GM19035 (cell line): ENCODE data around the gene CACNA2D1.
"Not testable (repeated sequence)": the region's sequence is repeated elsewhere in the genome, so short reads cannot be mapped to it uniquely, and the experiment has no call there.

Experiments used
- ATAC-seq: cut with Tn5 transposase; IDR thresholded peaks from one replicate; pipeline ENCODE4 v1.9.1; 2021; ENCODE audit not compliant: unreplicated experiment

CACNA2D1 gene

GRCh38 chr7:82173400-82174021, 270.1 kb downstream of the CACNA2D1 start:
- ATAC-seq: no peak

GRCh38 chr7:82172881-82173280, 270.7 kb downstream of the CACNA2D1 start:
- ATAC-seq: no peak

- no peak for ATAC-seq
Observed at GRCh38 chr7:82172017-82172416, 271.6 kb downstream of the CACNA2D1 start.

GRCh38 chr7:82167558-82168314, 275.8 kb downstream of the CACNA2D1 start:
- ATAC-seq: no peak

- ATAC-seq: no peak
Observed at GRCh38 chr7:82166260-82167015, 277.1 kb downstream of the CACNA2D1 start.

- ATAC-seq: no peak
Observed at GRCh38 chr7:82164813-82165212, 278.8 kb downstream of the CACNA2D1 start.

- ATAC-seq: no peak
Observed at GRCh38 chr7:82164410-82164809, 279.2 kb downstream of the CACNA2D1 start.

GRCh38 chr7:82163586-82163985, 280.0 kb downstream of the CACNA2D1 start:
- no peak for ATAC-seq

GRCh38 chr7:82162289-82162688, 281.3 kb downstream of the CACNA2D1 start:
- no peak for ATAC-seq

- no peak for ATAC-seq
Observed at GRCh38 chr7:82158327-82158726, 285.2 kb downstream of the CACNA2D1 start.

GRCh38 chr7:82156893-82157292, 286.7 kb downstream of the CACNA2D1 start:
- no peak for ATAC-seq

- ATAC-seq: no peak
Observed at GRCh38 chr7:82156168-82156567, 287.4 kb downstream of the CACNA2D1 start.

- ATAC-seq: no peak
Observed at GRCh38 chr7:82154728-82155127, 288.8 kb downstream of the CACNA2D1 start.

GRCh38 chr7:82153776-82154175, 289.8 kb downstream of the CACNA2D1 start:
- no peak for ATAC-seq

- no peak for ATAC-seq
Observed at GRCh38 chr7:82152858-82153257, 290.7 kb downstream of the CACNA2D1 start.

- no peak for ATAC-seq
Observed at GRCh38 chr7:82146491-82146890, 297.1 kb downstream of the CACNA2D1 start.

GRCh38 chr7:82142263-82142864, 301.2 kb downstream of the CACNA2D1 start:
- ATAC-seq: no peak

GRCh38 chr7:82141427-82141826, 302.1 kb downstream of the CACNA2D1 start:
- no peak for ATAC-seq

- ATAC-seq: not testable (repeated sequence)
Observed at GRCh38 chr7:82140608-82141007, 303.0 kb downstream of the CACNA2D1 start.

- ATAC-seq: no peak
Observed at GRCh38 chr7:82131215-82131614, 312.4 kb downstream of the CACNA2D1 start.

- ATAC-seq: no peak
Observed at GRCh38 chr7:82129091-82129490, 314.5 kb downstream of the CACNA2D1 start.
